ENCODE measurements around the gene UBE2D1.
"Not testable (repeated sequence)": the region's sequence is repeated elsewhere in the genome, so short reads cannot be mapped to it uniquely, and the experiment has no call there.

Gene UBE2D1

GRCh38 chr10:58384095-58384494 lies 49.3 kb downstream of the UBE2D1 start:
- DNase-seq (ENCODE audit: low spot score), result no peak

GRCh38 chr10:58384544-58384998 lies 49.8 kb downstream of the UBE2D1 start:
- no peak for DNase-seq (ENCODE audit: low spot score)

- peak; percentile 81 for DNase-seq (ENCODE audit: low spot score)
Measured at GRCh38 chr10:58384999-58385783, 50.4 kb downstream of the UBE2D1 start, which contains the start of gene TFAM. TSS of gene TFAM (plus strand) at chr10:58385410. CDS start at chr10:58385548, 138 bp downstream.

- peak; percentile 19 for DNase-seq (ENCODE audit: low spot score)
Measured at GRCh38 chr10:58385784-58386112, 50.9 kb downstream of the UBE2D1 start.

GRCh38 chr10:58389024-58389423 lies 54.2 kb downstream of the UBE2D1 start:
- DNase-seq (ENCODE audit: low spot score), result no peak

GRCh38 chr10:58393317-58393716 lies 58.5 kb downstream of the UBE2D1 start:
- DNase-seq (ENCODE audit: low spot score), result no peak

GRCh38 chr10:58394471-58394870 lies 59.7 kb downstream of the UBE2D1 start:
- no peak for DNase-seq (ENCODE audit: low spot score)

- DNase-seq (ENCODE audit: low spot score), result no peak
Measured at GRCh38 chr10:58396057-58396456, 61.3 kb downstream of the UBE2D1 start.

- no peak for DNase-seq (ENCODE audit: low spot score)
Measured at GRCh38 chr10:58397830-58398229, 63.0 kb downstream of the UBE2D1 start.

GRCh38 chr10:58399410-58399809 lies 64.6 kb downstream of the UBE2D1 start:
- no peak for DNase-seq (ENCODE audit: low spot score)

GRCh38 chr10:58400609-58401008 lies 65.8 kb downstream of the UBE2D1 start:
- DNase-seq (ENCODE audit: low spot score), result no peak

GRCh38 chr10:58404001-58404400 lies 69.2 kb downstream of the UBE2D1 start:
- DNase-seq (ENCODE audit: low spot score), result no peak

GRCh38 chr10:58409956-58410610 lies 75.3 kb downstream of the UBE2D1 start:
- no peak for DNase-seq (ENCODE audit: low spot score)

- no peak for DNase-seq (ENCODE audit: low spot score)
Measured at GRCh38 chr10:58412502-58412961, 77.7 kb downstream of the UBE2D1 start.

GRCh38 chr10:58414270-58415041 lies 79.7 kb downstream of the UBE2D1 start:
- DNase-seq (ENCODE audit: low spot score), result peak; percentile 31

GRCh38 chr10:58415757-58416156 lies 81.0 kb downstream of the UBE2D1 start:
- DNase-seq (ENCODE audit: low spot score), result no peak

GRCh38 chr10:58417902-58418301 lies 83.1 kb downstream of the UBE2D1 start:
- DNase-seq (ENCODE audit: low spot score), result not testable (repeated sequence)
